ENCODE data around the gene APP. TPM values are rescaled to one million over a fixed set of nuclear protein-coding genes. Genes with fewer than 3 reads are reported as not detected.
A peak's percentile ranks its signal among the peaks of the same experiment; 100 is the strongest.

Gene APP
- total and polyA plus RNA-seq, 4 experiments from 2014 or later = 4.9 to 57.9 (median 34.2) TPM

DNA sequence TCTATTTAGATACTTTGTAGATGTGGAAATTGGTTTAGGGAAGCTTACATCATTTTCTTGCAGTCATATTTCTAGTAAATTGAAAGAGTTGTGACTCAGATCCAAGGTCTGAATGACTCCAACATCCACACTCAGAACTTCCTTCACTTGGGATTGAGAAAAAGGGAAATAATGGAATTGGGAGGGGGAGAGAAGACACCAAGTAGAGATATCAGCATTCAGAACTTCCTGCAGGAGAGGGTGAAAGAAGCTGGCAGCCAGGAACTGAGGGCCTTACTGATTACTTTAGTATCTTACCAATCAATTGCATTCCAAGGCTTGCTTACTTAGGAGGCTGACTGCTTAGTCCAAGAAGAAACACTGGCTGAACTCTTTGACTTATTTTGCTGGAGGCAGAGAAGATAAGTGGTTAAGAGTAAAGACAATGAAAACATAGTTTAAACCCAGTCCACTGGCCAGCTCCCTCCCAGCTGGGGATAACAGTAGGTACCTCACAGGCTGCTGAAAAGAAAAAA is 21.7 kb downstream of the APP start:
- Histone ChIP-seq H3K36me3 (ENCODE audit: insufficient read depth, low read length) (no peaks in the 10 kb centered on the region), H3K9me3 (ENCODE audit: control insufficient read depth in 1 of 2, low read length in 2 of 2) (no peaks in the 10 kb centered on the region), H3K4me3 (ENCODE audit: low read length in 2 of 2) (no peak overlapping the region), H3K4me1 (ENCODE audit: insufficient read depth, low read length) (peaks cover 18% of the 10 kb centered on the region), H3K27me3 (ENCODE audit: insufficient read depth, low read length) (no peaks in the 10 kb centered on the region), H3K27ac (ENCODE audit: low read depth, low read length) (no peak overlapping the region)
- ChIA-PET POLR2A (ENCODE audit: partially characterized antibody) (no interaction called here), CTCF (ENCODE audit: partially characterized antibody) (interaction anchor here (1.4 kb wide), 2 partner anchors 9 to 253 kb away, joined by 3 to 6 read pairs; no protein-coding TSS in a partner anchor)
- peaks cover 0 to 7% of the 10 kb centered on the region in 2 donors for H3K36me3 Mint-ChIP-seq
- no peaks in the 10 kb centered on the region for H3K27me3 Mint-ChIP-seq
- no peak overlapping the region for H3K4me3 Mint-ChIP-seq
- DNase-seq = no peak
- peaks cover 14 to 19% (median 16%) of the 10 kb centered on the region in 4 donors for H3K4me1 Mint-ChIP-seq
- intact Hi-C loops (cut with micrococcal nuclease) = no loop called here
- H3K27ac Mint-ChIP-seq = peak overlapping the region in 3 of 7 donors; percentile 24 to 44 (median 28)
- no peaks in the 10 kb centered on the region for H3K9me3 Mint-ChIP-seq

DNA sequence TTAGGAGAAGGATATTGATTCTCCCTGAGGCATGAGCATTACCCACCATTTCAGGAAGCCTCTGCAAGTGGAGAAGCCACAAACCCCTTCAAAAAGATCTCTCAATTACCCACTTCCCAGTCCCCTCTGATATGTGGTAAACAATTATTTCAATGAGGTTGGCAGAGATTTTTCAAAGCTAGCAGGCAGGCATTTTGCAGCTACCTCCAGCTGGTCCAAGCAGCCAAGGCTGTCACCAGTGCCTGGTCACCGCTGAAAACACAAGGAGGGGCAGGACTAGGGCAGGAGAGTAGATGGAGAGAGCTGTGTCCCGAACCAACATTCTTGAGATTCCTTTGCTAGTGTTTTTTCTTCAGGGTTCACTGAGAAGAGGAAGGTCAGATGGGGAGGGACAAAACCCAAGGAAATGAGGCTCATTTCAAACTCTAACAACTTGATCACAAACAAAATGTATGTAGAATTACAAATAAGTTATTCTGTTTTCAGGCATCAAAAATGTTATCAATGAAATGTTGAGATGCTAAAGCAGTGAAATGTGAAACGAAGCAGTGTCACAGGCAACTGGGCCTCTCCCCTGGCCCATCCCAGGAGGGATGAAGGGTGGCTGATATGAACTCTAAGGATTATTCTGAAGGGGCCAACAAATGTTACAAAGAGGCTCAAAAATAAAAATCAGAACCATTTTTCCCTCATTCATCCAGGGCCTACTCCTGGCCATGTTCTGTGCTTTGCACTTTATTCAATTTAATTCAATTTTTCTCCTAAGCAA is 22.3 kb downstream of the APP start:
- ChIA-PET POLR2A (ENCODE audit: partially characterized antibody) (no interaction called here), CTCF (ENCODE audit: partially characterized antibody) (interaction anchor here (1.4 kb wide), 2 partner anchors 9 to 252 kb away, joined by 3 to 6 read pairs; no protein-coding TSS in a partner anchor)
- H3K27me3 Mint-ChIP-seq = no peaks in the 10 kb centered on the region
- peak in 2 of 5 donors; percentile 9 to 16 for DNase-seq
- peaks cover 0 to 7% of the 10 kb centered on the region in 2 donors for H3K36me3 Mint-ChIP-seq
- H3K9me3 ChIP-seq (ENCODE audit: control insufficient read depth in 1 of 2, low read length in 2 of 2) = no peaks in the 10 kb centered on the region
- intact Hi-C loops (cut with micrococcal nuclease) = no loop called here
- no peaks in the 10 kb centered on the region for H3K27me3 ChIP-seq (ENCODE audit: insufficient read depth, low read length)
- H3K36me3 ChIP-seq (ENCODE audit: insufficient read depth, low read length) = no peaks in the 10 kb centered on the region
- peaks cover 14 to 23% (median 16%) of the 10 kb centered on the region in 4 donors for H3K4me1 Mint-ChIP-seq
- peak overlapping the region in 6 of 8 donors; percentile 0 to 79 (median 70) for H3K4me3 Mint-ChIP-seq
- H3K4me1 ChIP-seq (ENCODE audit: insufficient read depth, low read length) = peaks cover 18% of the 10 kb centered on the region
- H3K4me3 ChIP-seq (ENCODE audit: low read length in 2 of 2) = no peak overlapping the region
- no peak overlapping the region for H3K27ac ChIP-seq (ENCODE audit: low read depth, low read length)
- H3K9me3 Mint-ChIP-seq = no peaks in the 10 kb centered on the region
- peak overlapping the region in 1 of 7 donors; percentile 7 for H3K27ac Mint-ChIP-seq

DNA sequence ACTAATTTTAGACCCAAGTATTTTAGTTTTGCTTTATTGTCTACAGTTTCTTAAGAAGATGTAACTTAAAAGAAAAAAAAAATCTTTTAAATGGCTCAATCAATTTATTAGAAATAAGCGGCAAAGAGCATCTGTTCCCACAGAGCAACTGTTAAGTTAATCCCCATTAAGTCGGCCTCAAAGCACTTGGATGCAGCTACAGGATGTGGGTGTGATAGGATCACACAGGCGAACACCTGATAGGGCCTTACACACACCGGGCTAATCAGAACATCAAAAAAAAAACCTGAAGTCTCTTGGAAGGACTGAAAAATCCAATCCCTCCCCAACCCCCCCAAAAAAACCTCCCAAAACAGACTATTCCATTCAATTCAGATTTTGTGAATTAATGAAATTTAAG is 23.0 kb downstream of the APP start:
- Mint-ChIP-seq H3K27ac (peak overlapping the region in 2 of 7 donors; percentile 25 to 55), H3K4me3 (peak overlapping the region in 5 of 8 donors; percentile 31 to 79 (median 71)), H3K36me3 (peaks cover 0 to 7% of the 10 kb centered on the region in 2 donors), H3K4me1 (peaks cover 14 to 23% (median 16%) of the 10 kb centered on the region in 4 donors), H3K9me3 (no peaks in the 10 kb centered on the region), H3K27me3 (no peaks in the 10 kb centered on the region)
- H3K4me3 ChIP-seq (ENCODE audit: low read length in 2 of 2) = no peak overlapping the region
- H3K36me3 ChIP-seq (ENCODE audit: insufficient read depth, low read length) = no peaks in the 10 kb centered on the region
- no peaks in the 10 kb centered on the region for H3K9me3 ChIP-seq (ENCODE audit: control insufficient read depth in 1 of 2, low read length in 2 of 2)
- peaks cover 18% of the 10 kb centered on the region for H3K4me1 ChIP-seq (ENCODE audit: insufficient read depth, low read length)
- H3K27ac ChIP-seq (ENCODE audit: low read depth, low read length) = no peak overlapping the region
- no peak for DNase-seq
- no peaks in the 10 kb centered on the region for H3K27me3 ChIP-seq (ENCODE audit: insufficient read depth, low read length)
- ChIA-PET POLR2A (ENCODE audit: partially characterized antibody) (no interaction called here), CTCF (ENCODE audit: partially characterized antibody) (interaction anchor here (1.0 to 1.1 kb wide), 2 partner anchors 10 to 266 kb away, joined by 4 read pairs; no protein-coding TSS in a partner anchor)
- intact Hi-C loops (cut with micrococcal nuclease) = no loop called here

DNA sequence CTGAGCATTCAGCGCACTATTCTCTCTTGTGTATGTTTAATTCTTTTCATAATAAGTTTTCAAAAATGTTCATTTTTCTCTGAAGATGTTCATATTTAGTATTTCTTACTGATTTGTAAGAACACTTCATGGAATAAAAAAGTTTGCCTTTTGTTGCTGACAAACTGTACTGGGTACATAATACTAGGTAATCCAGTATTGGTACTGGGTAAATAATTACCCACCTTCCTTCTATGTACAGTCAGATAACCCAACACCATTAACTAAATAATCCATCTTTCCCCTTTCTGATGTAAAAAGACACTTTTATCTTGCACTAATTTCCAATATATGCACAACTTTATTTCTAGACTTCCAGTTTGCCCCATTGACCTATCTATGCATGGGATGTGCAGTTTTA is 23.9 kb downstream of the APP start:
- DNase-seq = no peak
- ChIA-PET POLR2A (ENCODE audit: partially characterized antibody) (interaction anchor here (0.7 kb wide), 1 partner anchor 552 kb away, joined by 3 read pairs; no protein-coding TSS in a partner anchor), CTCF (ENCODE audit: partially characterized antibody) (interaction anchor here (1.0 to 1.1 kb wide), 2 partner anchors 11 to 265 kb away, joined by 4 read pairs; no protein-coding TSS in a partner anchor)
- H3K36me3 ChIP-seq (ENCODE audit: insufficient read depth, low read length) = no peaks in the 10 kb centered on the region
- H3K4me3 Mint-ChIP-seq = no peak overlapping the region
- H3K9me3 ChIP-seq (ENCODE audit: control insufficient read depth in 1 of 2, low read length in 2 of 2) = no peaks in the 10 kb centered on the region
- H3K36me3 Mint-ChIP-seq = peaks cover 0 to 7% of the 10 kb centered on the region in 2 donors
- no peak overlapping the region for H3K4me3 ChIP-seq (ENCODE audit: low read length in 2 of 2)
- H3K4me1 Mint-ChIP-seq = peaks cover 13 to 23% (median 16%) of the 10 kb centered on the region in 4 donors
- no peaks in the 10 kb centered on the region for H3K9me3 Mint-ChIP-seq
- peaks cover 18% of the 10 kb centered on the region for H3K4me1 ChIP-seq (ENCODE audit: insufficient read depth, low read length)
- H3K27ac Mint-ChIP-seq = no peak overlapping the region
- intact Hi-C loops (cut with micrococcal nuclease) = no loop called here
- no peak overlapping the region for H3K27ac ChIP-seq (ENCODE audit: low read depth, low read length)
- H3K27me3 ChIP-seq (ENCODE audit: insufficient read depth, low read length) = no peaks in the 10 kb centered on the region
- no peaks in the 10 kb centered on the region for H3K27me3 Mint-ChIP-seq

DNA sequence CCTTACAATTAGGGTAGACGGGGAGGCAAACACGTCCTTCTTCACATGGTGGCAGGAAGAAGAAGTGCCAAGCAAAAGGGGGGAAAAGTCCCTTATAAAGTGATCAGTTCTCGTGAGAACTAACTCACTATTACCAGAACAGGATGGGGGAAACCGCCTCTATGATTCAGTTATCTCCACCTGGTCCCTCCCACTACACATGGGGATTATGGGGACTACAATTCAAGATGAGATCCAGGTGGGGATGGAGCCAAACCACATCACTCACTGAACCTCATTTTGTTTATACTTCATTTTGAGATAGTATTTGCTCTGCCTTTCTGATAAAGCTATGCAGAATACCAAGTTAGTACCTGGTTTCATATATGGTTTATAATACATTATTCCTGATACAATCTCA is 26.5 kb downstream of the APP start:
- ChIA-PET CTCF (ENCODE audit: partially characterized antibody) (no interaction called here), POLR2A (ENCODE audit: partially characterized antibody) (no interaction called here)
- intact Hi-C loops (cut with micrococcal nuclease) = no loop called here
- Mint-ChIP-seq H3K4me3 (no peak overlapping the region), H3K27me3 (no peaks in the 10 kb centered on the region), H3K36me3 (peaks cover 0 to 7% of the 10 kb centered on the region in 2 donors), H3K4me1 (peaks cover 13 to 27% (median 16%) of the 10 kb centered on the region in 4 donors), H3K9me3 (peaks cover 0 to 3% (median 0%) of the 10 kb centered on the region in 8 donors), H3K27ac (no peak overlapping the region)
- Histone ChIP-seq H3K4me3 (ENCODE audit: low read length in 2 of 2) (no peak overlapping the region), H3K36me3 (ENCODE audit: insufficient read depth, low read length) (no peaks in the 10 kb centered on the region), H3K9me3 (ENCODE audit: control insufficient read depth in 1 of 2, low read length in 2 of 2) (no peaks in the 10 kb centered on the region), H3K27me3 (ENCODE audit: insufficient read depth, low read length) (no peaks in the 10 kb centered on the region), H3K4me1 (ENCODE audit: insufficient read depth, low read length) (peaks cover 16% of the 10 kb centered on the region), H3K27ac (ENCODE audit: low read depth, low read length) (no peak overlapping the region)
- no peak for DNase-seq

DNA sequence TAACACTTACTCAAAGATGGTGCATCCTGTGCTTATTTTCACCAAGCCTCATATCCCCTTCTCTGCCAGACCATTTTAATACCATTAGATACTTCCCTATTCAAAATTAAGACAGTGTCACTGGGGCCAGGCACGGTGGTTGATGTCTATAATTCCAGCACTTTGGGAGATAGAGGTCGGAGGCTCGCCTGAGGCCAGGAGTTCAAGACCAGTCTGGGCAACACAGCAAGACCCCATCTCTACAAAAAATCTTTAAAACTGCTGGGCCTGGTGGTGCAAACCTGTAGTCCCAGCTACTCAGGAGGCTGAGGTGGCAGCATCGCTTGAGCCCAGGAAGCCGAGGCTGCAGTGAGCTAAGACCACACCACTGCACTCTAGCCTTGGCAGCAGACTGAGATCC is 28.2 kb downstream of the APP start:
- H3K9me3 ChIP-seq (ENCODE audit: control insufficient read depth in 1 of 2, low read length in 2 of 2) = no peaks in the 10 kb centered on the region
- no peak overlapping the region for H3K27ac ChIP-seq (ENCODE audit: low read depth, low read length)
- no peak overlapping the region for H3K4me3 Mint-ChIP-seq
- POLR2A ChIA-PET (ENCODE audit: partially characterized antibody) = no interaction called here
- no peak overlapping the region for H3K4me3 ChIP-seq (ENCODE audit: low read length in 2 of 2)
- CTCF ChIA-PET (ENCODE audit: partially characterized antibody) = no interaction called here
- H3K36me3 ChIP-seq (ENCODE audit: insufficient read depth, low read length) = no peaks in the 10 kb centered on the region
- H3K27ac Mint-ChIP-seq = no peak overlapping the region
- H3K9me3 Mint-ChIP-seq = peaks cover 0 to 3% (median 0%) of the 10 kb centered on the region in 8 donors
- no peaks in the 10 kb centered on the region for H3K27me3 ChIP-seq (ENCODE audit: insufficient read depth, low read length)
- no peaks in the 10 kb centered on the region for H3K36me3 Mint-ChIP-seq
- no peak for DNase-seq
- peaks cover under 1 to 16% (median 2%) of the 10 kb centered on the region in 4 donors for H3K4me1 Mint-ChIP-seq
- H3K27me3 Mint-ChIP-seq = no peaks in the 10 kb centered on the region
- intact Hi-C loops (cut with micrococcal nuclease) = no loop called here
- H3K4me1 ChIP-seq (ENCODE audit: insufficient read depth, low read length) = no peaks in the 10 kb centered on the region

DNA sequence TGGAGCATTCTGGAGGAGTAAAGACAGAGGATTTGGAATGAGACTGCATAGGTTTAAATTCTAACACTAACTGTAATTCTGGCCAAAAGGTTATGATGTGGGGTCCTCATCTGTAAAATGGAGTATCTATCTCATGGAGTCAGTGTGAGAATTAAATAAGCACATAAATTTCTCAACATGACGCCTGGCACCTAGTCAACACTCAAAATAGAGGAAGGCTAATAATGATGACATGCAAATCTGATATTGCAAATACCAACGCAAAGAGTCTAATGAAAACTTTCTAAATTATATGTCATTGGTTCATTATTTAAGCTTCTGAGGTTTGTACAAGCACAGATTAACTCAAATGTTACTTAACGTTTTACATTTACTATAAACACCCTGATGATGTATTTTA is 29.6 kb downstream of the APP start:
- intact Hi-C loops (cut with micrococcal nuclease) = no loop called here
- Mint-ChIP-seq H3K36me3 (no peaks in the 10 kb centered on the region), H3K4me1 (peaks cover 6 to 25% (median 7%) of the 10 kb centered on the region in 4 donors), H3K4me3 (no peak overlapping the region), H3K9me3 (peaks cover 0 to 3% (median 0%) of the 10 kb centered on the region in 8 donors), H3K27ac (no peak overlapping the region), H3K27me3 (no peaks in the 10 kb centered on the region)
- Histone ChIP-seq H3K27me3 (ENCODE audit: insufficient read depth, low read length) (no peaks in the 10 kb centered on the region), H3K9me3 (ENCODE audit: control insufficient read depth in 1 of 2, low read length in 2 of 2) (no peaks in the 10 kb centered on the region), H3K36me3 (ENCODE audit: insufficient read depth, low read length) (no peaks in the 10 kb centered on the region), H3K4me1 (ENCODE audit: insufficient read depth, low read length) (peaks cover 7% of the 10 kb centered on the region), H3K4me3 (ENCODE audit: low read length in 2 of 2) (no peak overlapping the region), H3K27ac (ENCODE audit: low read depth, low read length) (no peak overlapping the region)
- ChIA-PET CTCF (ENCODE audit: partially characterized antibody) (no interaction called here), POLR2A (ENCODE audit: partially characterized antibody) (no interaction called here)
- DNase-seq = no peak
